H1 (cell line): ENCODE results near the gene SRSF12. TPM values are rescaled to one million over a fixed set of nuclear protein-coding genes. Genes with fewer than 3 reads are reported as not detected.

Experiments
- CTCF ChIA-PET: fragments of 300-600 bp; sonication (Branson Sonifier 250); formaldehyde crosslinking; loops from one replicate; lab custom pipeline; 2021; ENCODE audit not compliant: partially characterized antibody; lab: Charles Lee
- POLR2A ChIA-PET: fragments of 300-600 bp; sonication (Branson Sonifier 250); formaldehyde crosslinking; loops from one replicate; lab custom pipeline; 2021; ENCODE audit warnings: inconsistent platforms; ENCODE audit not compliant: partially characterized antibody; lab: Charles Lee
- DNase-seq, 2 experiments: peaks; one replicate each; pipeline versions ENCODE4 v3.0.0 to v3.0.0-alpha.2; 2010 to 2022; ENCODE audit warnings: low spot score in 2 of 2, low read depth in 1 of 2, mixed read lengths in 1 of 2
- FAIRE-seq: peaks from 2 replicates; lab custom pipeline; 2011; peaks lifted over from hg19 to GRCh38; lab: Jason Lieb, UNC
- H2AFZ ChIP-seq: 2 replicates; pipeline ENCODE4 v1.8.1; 2012; ENCODE audit warnings: low read length, inconsistent platforms
- H2AK5ac ChIP-seq: 2 replicates; pipeline ENCODE4 v1.6.1; 2013; ENCODE audit warnings: low read depth, low read length
- H2BK120ac ChIP-seq: replicated peaks from 2 replicates; pipeline ENCODE3; 2013; ENCODE audit warnings: low read depth, low read length, inconsistent platforms
- H2BK12ac ChIP-seq: 2 replicates; pipeline ENCODE4 v1.6.1; 2013; ENCODE audit warnings: low read depth, low read length
- H2BK15ac ChIP-seq: 2 replicates; pipeline ENCODE4 v1.6.1; 2013; ENCODE audit warnings: low read length
- H2BK20ac ChIP-seq: 2 replicates; pipeline ENCODE4 v1.6.1; 2013; ENCODE audit warnings: low read length
- H2BK5ac ChIP-seq: 2 replicates; pipeline ENCODE4 v1.6.1; 2013; ENCODE audit warnings: low read depth, low read length
- H3K14ac ChIP-seq: 2 replicates; pipeline ENCODE4 v1.6.1; 2013; ENCODE audit warnings: inconsistent platforms; ENCODE audit not compliant: insufficient read length
- H3K18ac ChIP-seq: 2 replicates; pipeline ENCODE4 v1.6.1; 2013; ENCODE audit warnings: low read length; ENCODE audit errors: extremely low read depth
- H3K23ac ChIP-seq: 2 replicates; pipeline ENCODE4 v1.6.1; 2013; ENCODE audit warnings: inconsistent platforms; ENCODE audit not compliant: insufficient read length
- H3K23me2 ChIP-seq: 2 replicates; pipeline ENCODE4 v1.6.1; 2013; ENCODE audit warnings: low read depth, low read length
- H3K27ac ChIP-seq: 2 replicates; pipeline ENCODE4 v1.6.1; 2011; ENCODE audit warnings: low read depth, low read length, inconsistent platforms
- H3K27me3 ChIP-seq, 4 experiments: replicated peaks in 1 of 4; 1 replicate in 1 of 4; 2 replicates in 3 of 4; pipeline versions ENCODE4 v1.6.1 to v1.8.1; 2011 to 2013; ENCODE audit warnings: low read length in 3 of 4, mild to moderate bottlenecking in 3 of 4, inconsistent platforms in 2 of 4, mixed read lengths in 2 of 4, moderate library complexity in 1 of 4; ENCODE audit not compliant: control insufficient read depth in 3 of 4, insufficient read depth in 3 of 4; ENCODE audit errors: extremely low read depth in 1 of 4
- H3K36me3 ChIP-seq, 4 experiments: 2 replicates each; pipeline versions ENCODE4 v1.6.1 to v1.8.1; 2011 to 2013; ENCODE audit warnings: mild to moderate bottlenecking in 4 of 4, low read length in 3 of 4, moderate library complexity in 2 of 4, control low read depth in 1 of 4, inconsistent platforms in 1 of 4; ENCODE audit not compliant: insufficient read depth in 4 of 4, control insufficient read depth in 2 of 4
- H3K4ac ChIP-seq: replicated peaks from 2 replicates; pipeline ENCODE3; 2013; ENCODE audit warnings: low read length, low read depth, mixed read lengths, inconsistent platforms; ENCODE audit not compliant: insufficient read length
- H3K4me1 ChIP-seq, 4 experiments: replicated peaks in 1 of 4; 1 replicate in 1 of 4; 2 replicates in 3 of 4; pipeline versions ENCODE4 v1.6.1 to v1.8.1; 2011 to 2013; ENCODE audit warnings: low read length in 3 of 4, inconsistent platforms in 2 of 4, mixed read lengths in 1 of 4; ENCODE audit not compliant: insufficient read depth in 4 of 4, control insufficient read depth in 3 of 4
- H3K4me2 ChIP-seq, 2 experiments: 2 replicates each; pipeline versions ENCODE4 v1.6.1 to v1.8.1; 2011 to 2013; ENCODE audit warnings: low read depth in 2 of 2, low read length in 2 of 2, control low read depth in 1 of 2, inconsistent platforms in 1 of 2, mild to moderate bottlenecking in 1 of 2; ENCODE audit not compliant: insufficient read depth in 1 of 2
- H3K4me3 ChIP-seq, 4 experiments: fragments of 200-600, 300-600 bp in 1 of 4; sonication (generic), shearing (Covaris generic), sonication (Bioruptor Twin) in 1 of 4; 2 replicates each; pipeline versions ENCODE4 v1.5.1 to v1.8.1; 2011 to 2016; ENCODE audit warnings: low read length in 4 of 4, low read depth in 3 of 4, control low read depth in 2 of 4, inconsistent platforms in 2 of 4, mild to moderate bottlenecking in 2 of 4, mixed read lengths in 1 of 4, moderate library complexity in 1 of 4; ENCODE audit not compliant: insufficient read depth in 2 of 4; ENCODE audit errors: extremely low read depth in 1 of 4
- H3K56ac ChIP-seq: replicated peaks from 2 replicates; pipeline ENCODE3; 2013; ENCODE audit warnings: low read depth, mild to moderate bottlenecking, mixed read lengths, low read length, inconsistent platforms; ENCODE audit not compliant: insufficient read length
- H3K79me1 ChIP-seq: 2 replicates; pipeline ENCODE4 v1.6.1; 2013; ENCODE audit warnings: low read depth, low read length, control low read depth
- H3K79me2 ChIP-seq, 2 experiments: 2 replicates each; pipeline versions ENCODE4 v1.6.1 to v1.8.1; 2012 to 2013; ENCODE audit warnings: low read length in 2 of 2, mild to moderate bottlenecking in 2 of 2, inconsistent platforms in 1 of 2; ENCODE audit not compliant: insufficient read depth in 2 of 2, control insufficient read depth in 1 of 2
- H3K9ac ChIP-seq, 4 experiments: replicated peaks in 1 of 4; 1 replicate in 1 of 4; 2 replicates in 3 of 4; pipeline versions ENCODE4 v1.6.1 to v1.8.1; 2011 to 2013; ENCODE audit warnings: low read depth in 3 of 4, low read length in 3 of 4, control low read depth in 2 of 4, mild to moderate bottlenecking in 2 of 4, moderate library complexity in 2 of 4, inconsistent platforms in 1 of 4; ENCODE audit errors: extremely low read depth in 1 of 4
- H3K9me3 ChIP-seq, 2 experiments: 2 replicates each; pipeline versions ENCODE4 v1.6.1 to v1.8.1; 2012 to 2013; ENCODE audit warnings: mild to moderate bottlenecking in 2 of 2, moderate library complexity in 2 of 2, control low read depth in 1 of 2, inconsistent platforms in 1 of 2, low read depth in 1 of 2, low read length in 1 of 2, mixed read lengths in 1 of 2; ENCODE audit not compliant: insufficient read depth in 2 of 2
- H4K20me1 ChIP-seq, 2 experiments: replicated peaks in 1 of 2; 2 replicates each; pipeline versions ENCODE3 to v1.8.1; 2011 to 2013; ENCODE audit warnings: inconsistent platforms in 2 of 2, low read length in 2 of 2, mild to moderate bottlenecking in 1 of 2; ENCODE audit not compliant: insufficient read depth in 2 of 2, control insufficient read depth in 1 of 2
- H4K5ac ChIP-seq: 2 replicates; pipeline ENCODE4 v1.6.1; 2013; ENCODE audit warnings: low read length, low read depth, mixed read lengths, inconsistent platforms; ENCODE audit not compliant: insufficient read length
- H4K8ac ChIP-seq: 2 replicates; pipeline ENCODE4 v1.8.0; 2013; ENCODE audit warnings: mild to moderate bottlenecking, moderate library complexity, low read length, inconsistent platforms; ENCODE audit not compliant: insufficient read depth; ENCODE audit errors: extremely low read depth
- H4K91ac ChIP-seq: replicated peaks from 2 replicates; pipeline ENCODE3; 2013; ENCODE audit warnings: low read length, mixed read lengths, inconsistent platforms; ENCODE audit not compliant: insufficient read length
- BACH1 ChIP-seq: IDR thresholded peaks from 2 replicates; pipeline ENCODE4 v1.6.1; 2012; ENCODE audit warnings: low read length, improper control_type of control experiment
- CHD2 ChIP-seq: IDR thresholded peaks from 2 replicates; pipeline ENCODE4 v1.6.1; 2012; ENCODE audit warnings: low read length, improper control_type of control experiment
- FOSL1 ChIP-seq: IDR thresholded peaks from 2 replicates; pipeline ENCODE4 v1.6.1; 2011; ENCODE audit warnings: mild to moderate bottlenecking, low read depth, low read length, moderate library complexity; ENCODE audit not compliant: insufficient read depth
- GTF2F1 ChIP-seq: IDR thresholded peaks from 2 replicates; pipeline ENCODE4 v1.6.1; 2012; ENCODE audit warnings: low read depth, low read length, improper control_type of control experiment, borderline replicate concordance
- KDM4A ChIP-seq: IDR thresholded peaks from one replicate; pipeline ENCODE4 v1.7.1; 2012; ENCODE audit warnings: low read depth, mild to moderate bottlenecking, moderate library complexity, low read length, inconsistent platforms; ENCODE audit not compliant: severe bottlenecking
- POU5F1 ChIP-seq: IDR thresholded peaks from 2 replicates; pipeline ENCODE4 v1.6.1; 2011; ENCODE audit warnings: low read depth, mild to moderate bottlenecking, low read length, moderate library complexity
- SIN3A ChIP-seq, 2 experiments: IDR thresholded peaks in 1 of 2; conservative IDR thresholded peaks in 1 of 2; 2 replicates each; pipeline ENCODE4 v1.6.1; 2011 to 2012; ENCODE audit warnings: low read length in 2 of 2, improper control_type of control experiment in 1 of 2, low read depth in 1 of 2, mild to moderate bottlenecking in 1 of 2
- SRF ChIP-seq: IDR thresholded peaks from 2 replicates; pipeline ENCODE4 v1.6.1; 2011; ENCODE audit warnings: mild to moderate bottlenecking, low read depth, low read length, moderate library complexity
- SUZ12 ChIP-seq: fragments of 200-600 bp; sonication (generic); IDR thresholded peaks from 2 replicates; pipeline ENCODE4 v1.6.1; 2012; ENCODE audit warnings: mild to moderate bottlenecking, inconsistent platforms, low read length, moderate library complexity, mixed read lengths
- TAF1 ChIP-seq: IDR thresholded peaks from 2 replicates; pipeline ENCODE4 v1.6.1; 2011; ENCODE audit warnings: mild to moderate bottlenecking, low read depth, low read length
- USF2 ChIP-seq: IDR thresholded peaks from 2 replicates; pipeline ENCODE4 v1.6.1; 2011; ENCODE audit warnings: low read length, improper control_type of control experiment
- YY1 ChIP-seq: IDR thresholded peaks from 2 replicates; pipeline ENCODE4 v1.6.1; 2011; ENCODE audit warnings: low read depth, mild to moderate bottlenecking, low read length
- WGBS, 2 experiments: shearing (Covaris generic) in 1 of 2; methylation state at CpG; one replicate each; pipeline versions ENCODE4 v1.1.6 to v1.1.7; 2013 to 2015; ENCODE audit warnings: low lambda C conversion rate in 2 of 2, mixed read lengths in 2 of 2, inconsistent platforms in 1 of 2, low coverage in 1 of 2, missing lambda C conversion rate in 1 of 2; ENCODE audit not compliant: insufficient replicate concordance in 2 of 2, insufficient coverage in 1 of 2, insufficient read length in 1 of 2; ENCODE audit errors: extremely low coverage in 1 of 2, missing lambda C conversion rate in 1 of 2; 5-methylcytosine and 5-hydroxymethylcytosine counted together
- polyA plus RNA-seq, 7 experiments: library from polyadenylated mRNA; depleted of rRNA in 3 of 7; stranded (reverse) in 5 of 7; unstranded in 2 of 7; fragments of >200 nt in 5 of 7; fragments of 200-250 nt in 2 of 7; gene quantifications; 1 replicate in 5 of 7; 2 replicates in 1 of 7; 4 replicates in 1 of 7; pipeline versions ENCODE4 v1.2.1 to v1.2.3, GENCODE V29; 2011 to 2013; ENCODE audit warnings: missing spikeins in 2 of 7, mixed read lengths in 2 of 7
- total RNA-seq: library from RNA; stranded (reverse); fragmentation: NEBNext Ultra II Directional; extraction: Animal tissue kit (Norgen Biotek cat#: 25700); gene quantifications from 2 replicates; pipeline ENCODE4 v1.2.1, GENCODE V29; 2021

The SRSF12 gene
- total and polyA plus RNA-seq, 2 of the 8 experiments (the other 6 are each of a cell fraction or from before 2014, with no cell fraction given): 2.6 to 4.2 TPM

- H3K9me3 ChIP-seq: no peaks in the 10 kb centered on the region
- no peak overlapping the region for H3K4me2 ChIP-seq
- H3K79me2 ChIP-seq: no peaks in the 10 kb centered on the region
- H2AFZ ChIP-seq: 0 out of 2 replicates have a peak overlapping the region, but pooled peaks have one; percentile 47
- H2BK120ac ChIP-seq: no peak overlapping the region
- no peak overlapping the region for H2BK20ac ChIP-seq
- no peak overlapping the region for H4K91ac ChIP-seq
- no peak for FAIRE-seq
- no peaks in the 10 kb centered on the region for H3K36me3 ChIP-seq
- ChIA-PET CTCF (interaction anchor here (0.7 to 2.6 kb wide), 5 partner anchors 11 to 90 kb away, joined by 3 to 14 read pairs (median 4); no protein-coding TSS in a partner anchor), POLR2A (interaction anchor here (1.4 to 2.7 kb wide), 3 partner anchors 8 to 15 kb away, joined by 3 to 7 read pairs (median 6); partner anchors contain the start of gene PNRC1)
- no peak overlapping the region for H2BK15ac ChIP-seq
- H3K23me2 ChIP-seq: no peaks in the 10 kb centered on the region
- H2BK5ac ChIP-seq: no peak overlapping the region
- H3K14ac ChIP-seq: no peak overlapping the region
- no peak overlapping the region for H3K56ac ChIP-seq
- no peaks in the 10 kb centered on the region for H4K20me1 ChIP-seq
- H3K27ac ChIP-seq: no peak overlapping the region
- H4K8ac ChIP-seq: no peak overlapping the region
- DNase-seq: no peak
- H3K4me1 ChIP-seq: no peaks in the 10 kb centered on the region
- no peak overlapping the region for H2AK5ac ChIP-seq
- no peak overlapping the region for H3K9ac ChIP-seq
- H4K5ac ChIP-seq: no peak overlapping the region
- H2BK12ac ChIP-seq: no peak overlapping the region
- H3K4me3 ChIP-seq: no peak overlapping the region
- H3K79me1 ChIP-seq: no peaks in the 10 kb centered on the region
- 80% methylated on average over 4 of the region's 4 CpGs; no CpG with 5 or more reads in 1 of the 2 experiments for WGBS, 2 experiments
- no peak overlapping the region for H3K18ac ChIP-seq
- H3K23ac ChIP-seq: no peak overlapping the region
- no peak overlapping the region for H3K4ac ChIP-seq
- H3K27me3 ChIP-seq: no peaks in the 10 kb centered on the region
- TF ChIP-seq GTF2F1 (no peak), USF2 (no peak), BACH1 (no peak), SUZ12 (no peak), POU5F1 (no peak), YY1 (no peak), SIN3A (conservative IDR thresholded peaks at IDR 0.05 in 1 of 2, IDR thresholded peaks at IDR 0.05 in 1 of 2; ENCODE audit: low read depth in 1 of 2, low read length in 2 of 2) (no peak), KDM4A (no peak), FOSL1 (no peak), SRF (no peak), TAF1 (no peak), CHD2 (no peak)
These were observed 44.8 kb downstream of the SRSF12 start for GRCh38 chr6:89073014-89073620.
